ENCODE results near the gene NAPSA.
A peak's percentile ranks its signal among the peaks of the same experiment; 100 is the strongest.

The NAPSA gene

GRCh38 chr19:50328873-50329145 lies 36.6 kb downstream of the NAPSA start:
- Histone ChIP-seq H3K9me3 (ENCODE audit: control insufficient read depth, insufficient read depth, low read depth, low read length) (no peaks in the 10 kb centered on the region), H3K9ac (ENCODE audit: low read length) (no peak overlapping the region), H3K4me3 (ENCODE audit: low read depth, low read length) (peak overlapping the region; percentile 62; the same call in 1 of the 2 replicates), H3K4me1 (ENCODE audit: control insufficient read depth, insufficient read depth, low read length) (peaks cover 22% of the 10 kb centered on the region), H3K36me3 (ENCODE audit: control insufficient read depth, insufficient read depth, low read length) (peaks cover 2% of the 10 kb centered on the region), H3K27ac (ENCODE audit: low read depth, low read length) (no peak overlapping the region), H3K27me3 (ENCODE audit: control insufficient read depth, insufficient read depth, low read length) (peaks cover 26% of the 10 kb centered on the region)

DNA sequence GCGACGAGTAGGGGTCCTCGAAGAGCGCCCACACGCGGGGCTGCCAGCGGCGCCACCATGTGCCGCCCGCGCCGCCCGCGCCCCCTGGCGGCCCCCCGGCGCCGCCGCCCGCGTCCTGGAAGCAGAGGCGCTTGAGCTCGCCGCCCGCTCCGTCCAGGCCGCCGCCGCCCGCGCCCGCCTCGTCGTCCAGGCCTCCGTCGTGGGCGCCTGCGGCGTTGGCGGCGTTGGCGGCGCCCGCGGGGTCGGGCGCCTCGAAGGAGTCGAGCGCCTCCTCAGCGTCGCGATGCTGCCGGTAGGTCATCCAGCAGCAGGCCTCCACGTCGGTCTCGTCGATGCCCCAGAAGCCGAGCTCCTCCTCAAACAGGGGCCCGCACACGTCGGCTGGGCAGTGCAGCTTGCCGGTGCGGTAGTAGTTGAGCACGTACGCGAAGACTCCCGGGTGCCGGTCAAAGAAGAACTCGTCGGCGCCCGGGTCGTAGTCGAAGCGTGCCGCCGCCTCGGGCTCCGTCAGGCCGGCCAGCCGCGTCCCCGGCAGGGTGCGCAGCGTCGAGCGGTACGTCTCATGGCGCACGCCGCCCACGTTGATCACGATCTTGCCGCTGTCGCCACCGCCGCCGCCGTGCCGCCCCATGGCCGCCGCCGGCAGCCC lies 37.1 kb downstream of the NAPSA start:
- peak overlapping the region; percentile 43 for H3K9ac ChIP-seq (ENCODE audit: low read length)
- H3K4me3 ChIP-seq (ENCODE audit: low read depth, low read length), result peak overlapping the region; percentile 62
- H3K4me1 ChIP-seq (ENCODE audit: control insufficient read depth, insufficient read depth, low read length), result peaks cover 22% of the 10 kb centered on the region
- peaks cover 6% of the 10 kb centered on the region for H3K36me3 ChIP-seq (ENCODE audit: control insufficient read depth, insufficient read depth, low read length)
- no peak overlapping the region for H3K27ac ChIP-seq (ENCODE audit: low read depth, low read length)
- no peaks in the 10 kb centered on the region for H3K9me3 ChIP-seq (ENCODE audit: control insufficient read depth, insufficient read depth, low read depth, low read length)
- H3K27me3 ChIP-seq (ENCODE audit: control insufficient read depth, insufficient read depth, low read length), result peaks cover 26% of the 10 kb centered on the region

- H3K36me3 ChIP-seq (ENCODE audit: control insufficient read depth, insufficient read depth, low read length), result peaks cover 10% of the 10 kb centered on the region
- H3K4me1 ChIP-seq (ENCODE audit: control insufficient read depth, insufficient read depth, low read length), result peaks cover 22% of the 10 kb centered on the region
- no peaks in the 10 kb centered on the region for H3K9me3 ChIP-seq (ENCODE audit: control insufficient read depth, insufficient read depth, low read depth, low read length)
- H3K27me3 ChIP-seq (ENCODE audit: control insufficient read depth, insufficient read depth, low read length), result peaks cover 26% of the 10 kb centered on the region
- no peak overlapping the region for H3K27ac ChIP-seq (ENCODE audit: low read depth, low read length)
- 0 out of 2 replicates have a peak overlapping the region, but pooled peaks have one; percentile 25 for H3K4me3 ChIP-seq (ENCODE audit: low read depth, low read length)
- no peak overlapping the region for H3K9ac ChIP-seq (ENCODE audit: low read length)
Observed at GRCh38 chr19:50327461-50328223, 37.8 kb downstream of the NAPSA start.

DNA sequence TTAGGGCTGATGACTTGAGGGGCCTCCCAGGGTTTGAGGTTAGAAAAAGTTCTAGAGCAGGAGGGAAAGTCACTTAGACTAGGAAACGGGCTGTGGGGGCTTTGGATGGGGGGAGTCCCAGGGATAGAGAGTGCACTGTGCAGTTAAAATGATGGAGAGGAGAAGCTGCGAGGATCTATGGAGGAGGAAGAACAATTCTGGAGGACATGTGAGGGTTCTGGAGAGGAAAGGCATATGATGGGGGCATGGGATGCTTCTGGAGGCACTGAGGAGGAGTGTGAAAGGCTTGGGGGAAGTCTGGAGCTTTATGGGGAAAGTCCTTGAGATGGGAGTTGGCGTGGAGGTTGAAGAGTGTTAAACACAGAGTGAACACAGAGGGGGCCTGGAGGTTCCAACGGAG lies 38.4 kb downstream of the NAPSA start:
- Histone ChIP-seq H3K4me3 (ENCODE audit: low read depth, low read length) (peak overlapping the region; percentile 30), H3K9ac (ENCODE audit: low read length) (no peak overlapping the region), H3K27ac (ENCODE audit: low read depth, low read length) (no peak overlapping the region), H3K4me1 (ENCODE audit: control insufficient read depth, insufficient read depth, low read length) (peaks cover 19% of the 10 kb centered on the region), H3K9me3 (ENCODE audit: control insufficient read depth, insufficient read depth, low read depth, low read length) (no peaks in the 10 kb centered on the region), H3K36me3 (ENCODE audit: control insufficient read depth, insufficient read depth, low read length) (peaks cover 11% of the 10 kb centered on the region), H3K27me3 (ENCODE audit: control insufficient read depth, insufficient read depth, low read length) (peaks cover 26% of the 10 kb centered on the region)

GRCh38 chr19:50326101-50326664 lies 39.3 kb downstream of the NAPSA start:
- H3K36me3 ChIP-seq (ENCODE audit: control insufficient read depth, insufficient read depth, low read length), result peaks cover 11% of the 10 kb centered on the region
- peaks cover 26% of the 10 kb centered on the region for H3K27me3 ChIP-seq (ENCODE audit: control insufficient read depth, insufficient read depth, low read length)
- H3K9ac ChIP-seq (ENCODE audit: low read length), result no peak overlapping the region
- H3K9me3 ChIP-seq (ENCODE audit: control insufficient read depth, insufficient read depth, low read depth, low read length), result no peaks in the 10 kb centered on the region
- H3K4me3 ChIP-seq (ENCODE audit: low read depth, low read length), result peak overlapping the region; percentile 79
- H3K27ac ChIP-seq (ENCODE audit: low read depth, low read length), result no peak overlapping the region
- H3K4me1 ChIP-seq (ENCODE audit: control insufficient read depth, insufficient read depth, low read length), result peaks cover 14% of the 10 kb centered on the region

GRCh38 chr19:50325310-50326100 lies 39.9 kb downstream of the NAPSA start:
- H3K27ac ChIP-seq (ENCODE audit: low read depth, low read length), result no peak overlapping the region
- H3K9ac ChIP-seq (ENCODE audit: low read length), result no peak overlapping the region
- peaks cover 14% of the 10 kb centered on the region for H3K4me1 ChIP-seq (ENCODE audit: control insufficient read depth, insufficient read depth, low read length)
- H3K4me3 ChIP-seq (ENCODE audit: low read depth, low read length), result peak overlapping the region; percentile 79
- peaks cover 26% of the 10 kb centered on the region for H3K27me3 ChIP-seq (ENCODE audit: control insufficient read depth, insufficient read depth, low read length)
- H3K36me3 ChIP-seq (ENCODE audit: control insufficient read depth, insufficient read depth, low read length), result peaks cover 11% of the 10 kb centered on the region
- H3K9me3 ChIP-seq (ENCODE audit: control insufficient read depth, insufficient read depth, low read depth, low read length), result no peaks in the 10 kb centered on the region

GRCh38 chr19:50324331-50324730 lies 41.1 kb downstream of the NAPSA start:
- H3K27me3 ChIP-seq (ENCODE audit: control insufficient read depth, insufficient read depth, low read length), result peaks cover 26% of the 10 kb centered on the region
- peaks cover 14% of the 10 kb centered on the region for H3K4me1 ChIP-seq (ENCODE audit: control insufficient read depth, insufficient read depth, low read length)
- no peak overlapping the region for H3K27ac ChIP-seq (ENCODE audit: low read depth, low read length)
- H3K36me3 ChIP-seq (ENCODE audit: control insufficient read depth, insufficient read depth, low read length), result peaks cover 14% of the 10 kb centered on the region
- no peak overlapping the region for H3K4me3 ChIP-seq (ENCODE audit: low read depth, low read length)
- H3K9ac ChIP-seq (ENCODE audit: low read length), result no peak overlapping the region
- no peaks in the 10 kb centered on the region for H3K9me3 ChIP-seq (ENCODE audit: control insufficient read depth, insufficient read depth, low read depth, low read length)

GRCh38 chr19:50323782-50324133 lies 41.7 kb downstream of the NAPSA start:
- H3K36me3 ChIP-seq (ENCODE audit: control insufficient read depth, insufficient read depth, low read length), result peaks cover 14% of the 10 kb centered on the region
- H3K27me3 ChIP-seq (ENCODE audit: control insufficient read depth, insufficient read depth, low read length), result peaks cover 26% of the 10 kb centered on the region
- H3K4me1 ChIP-seq (ENCODE audit: control insufficient read depth, insufficient read depth, low read length), result peaks cover 14% of the 10 kb centered on the region
- H3K27ac ChIP-seq (ENCODE audit: low read depth, low read length), result no peak overlapping the region
- no peak overlapping the region for H3K9ac ChIP-seq (ENCODE audit: low read length)
- no peak overlapping the region for H3K4me3 ChIP-seq (ENCODE audit: low read depth, low read length)
- no peaks in the 10 kb centered on the region for H3K9me3 ChIP-seq (ENCODE audit: control insufficient read depth, insufficient read depth, low read depth, low read length)

DNA sequence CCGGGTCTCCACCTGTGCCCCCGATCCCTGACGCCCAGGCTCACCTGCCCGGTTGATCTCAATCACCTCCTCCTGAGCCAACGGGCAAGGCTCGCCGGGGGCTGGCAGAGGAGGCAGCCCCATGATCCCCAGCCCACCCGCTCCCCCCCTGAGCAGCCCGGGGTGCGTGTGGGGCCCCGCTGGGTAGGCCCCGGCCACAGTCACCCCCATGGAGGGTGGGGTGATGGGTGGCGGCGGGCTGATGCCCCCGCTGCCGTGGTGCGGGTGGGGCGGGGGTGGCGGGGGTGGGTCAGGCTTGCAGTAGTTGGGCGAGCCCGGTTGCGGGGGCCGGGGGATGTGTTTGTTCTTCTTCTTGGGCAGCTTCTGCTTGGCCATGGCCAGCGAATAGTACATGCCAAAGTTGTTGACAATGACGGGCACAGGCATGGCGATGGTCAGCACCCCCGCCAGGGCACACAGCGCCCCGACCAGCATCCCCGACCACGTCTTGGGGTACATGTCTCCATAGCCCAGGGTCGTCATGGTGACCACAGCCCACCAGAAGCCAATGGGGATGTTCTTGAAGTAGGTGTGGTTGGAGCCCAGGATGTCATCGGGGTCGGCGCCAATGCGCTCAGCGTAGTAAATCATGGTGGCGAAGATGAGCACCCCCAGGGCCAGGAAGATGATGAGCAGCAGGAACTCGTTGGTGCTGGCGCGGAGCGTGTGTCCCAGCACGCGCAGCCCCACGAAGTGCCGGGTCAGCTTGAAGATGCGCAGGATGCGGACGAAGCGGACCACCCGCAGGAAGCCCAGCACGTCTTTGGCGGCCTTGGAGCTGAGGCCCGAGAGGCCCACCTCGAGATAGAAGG lies 42.3 kb downstream of the NAPSA start:
- Histone ChIP-seq H3K4me1 (ENCODE audit: control insufficient read depth, insufficient read depth, low read length) (peaks cover 14% of the 10 kb centered on the region), H3K27ac (ENCODE audit: low read depth, low read length) (no peak overlapping the region), H3K36me3 (ENCODE audit: control insufficient read depth, insufficient read depth, low read length) (peaks cover 18% of the 10 kb centered on the region), H3K27me3 (ENCODE audit: control insufficient read depth, insufficient read depth, low read length) (peaks cover 22% of the 10 kb centered on the region), H3K9me3 (ENCODE audit: control insufficient read depth, insufficient read depth, low read depth, low read length) (no peaks in the 10 kb centered on the region), H3K9ac (ENCODE audit: low read length) (no peak overlapping the region), H3K4me3 (ENCODE audit: low read depth, low read length) (no peak overlapping the region)

DNA sequence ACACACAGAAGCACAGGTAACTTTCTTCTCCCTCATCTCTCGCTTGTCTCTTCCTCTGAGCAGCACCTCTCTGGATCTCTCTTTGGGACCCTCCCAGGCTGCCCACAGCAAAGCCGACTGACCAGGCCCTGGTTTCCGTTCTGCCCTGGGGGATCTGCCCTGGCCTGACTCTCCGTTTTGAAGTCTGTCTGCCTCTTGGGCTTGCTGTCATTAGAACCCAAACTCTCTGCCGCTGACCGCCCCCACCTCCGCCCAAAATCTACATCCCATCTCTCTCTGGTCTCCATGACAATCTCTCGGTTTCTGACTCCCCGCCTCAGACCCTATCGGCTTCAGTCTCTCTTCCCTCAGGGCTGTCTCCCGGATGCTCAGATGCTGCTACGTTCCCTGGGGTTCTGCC lies 43.2 kb downstream of the NAPSA start:
- H3K4me3 ChIP-seq (ENCODE audit: low read depth, low read length), result no peak overlapping the region
- no peak overlapping the region for H3K27ac ChIP-seq (ENCODE audit: low read depth, low read length)
- H3K9ac ChIP-seq (ENCODE audit: low read length), result no peak overlapping the region
- peaks cover 14% of the 10 kb centered on the region for H3K27me3 ChIP-seq (ENCODE audit: control insufficient read depth, insufficient read depth, low read length)
- peaks cover 10% of the 10 kb centered on the region for H3K4me1 ChIP-seq (ENCODE audit: control insufficient read depth, insufficient read depth, low read length)
- H3K36me3 ChIP-seq (ENCODE audit: control insufficient read depth, insufficient read depth, low read length), result peaks cover 18% of the 10 kb centered on the region
- no peaks in the 10 kb centered on the region for H3K9me3 ChIP-seq (ENCODE audit: control insufficient read depth, insufficient read depth, low read depth, low read length)
